ENCODE data around the gene CFAP107.

The CFAP107 gene

GRCh38 chr1:12745126-12745991, 641 bp upstream of the CFAP107 start:
- DNase-seq = no peak

GRCh38 chr1:12748778-12749355, 2.9 kb downstream of the CFAP107 start:
- DNase-seq = no peak

- DNase-seq = no peak
Observed at GRCh38 chr1:12754738-12755137, 8.7 kb downstream of the CFAP107 start.

- DNase-seq = no peak
Observed at GRCh38 chr1:12756273-12756672, 10.3 kb downstream of the CFAP107 start.

GRCh38 chr1:12756768-12757413, 10.9 kb downstream of the CFAP107 start:
- DNase-seq = no peak

- no peak for DNase-seq
Observed at GRCh38 chr1:12757836-12758235, 11.8 kb downstream of the CFAP107 start.

- no peak for DNase-seq
Observed at GRCh38 chr1:12760256-12760795, 14.3 kb downstream of the CFAP107 start.

GRCh38 chr1:12761781-12762180, 15.8 kb downstream of the CFAP107 start:
- DNase-seq = no peak

- DNase-seq = no peak
Observed at GRCh38 chr1:12762766-12763165, 16.8 kb downstream of the CFAP107 start.

- DNase-seq = no peak
Observed at GRCh38 chr1:12763479-12763878, 17.5 kb downstream of the CFAP107 start.

- no peak for DNase-seq
Observed at GRCh38 chr1:12764016-12764415, 18.0 kb downstream of the CFAP107 start.

- DNase-seq = no peak
Observed at GRCh38 chr1:12769031-12769430, 23.0 kb downstream of the CFAP107 start.

- DNase-seq = no peak
Observed at GRCh38 chr1:12769976-12770505, 24.0 kb downstream of the CFAP107 start.

GRCh38 chr1:12770620-12771019, 24.6 kb downstream of the CFAP107 start:
- DNase-seq = no peak

- DNase-seq = no peak
Observed at GRCh38 chr1:12771186-12771585, 25.2 kb downstream of the CFAP107 start.

GRCh38 chr1:12772520-12772919, 26.5 kb downstream of the CFAP107 start:
- no peak for DNase-seq

GRCh38 chr1:12773438-12773837, 27.4 kb downstream of the CFAP107 start, which contains the start of gene PRAMEF12:
TSS of gene PRAMEF12 (plus strand) at chr1:12773738. CDS start at chr1:12774868, 1,130 bp downstream.
- no peak for DNase-seq

GRCh38 chr1:12774801-12775345, 28.9 kb downstream of the CFAP107 start:
- DNase-seq = no peak

- no peak for DNase-seq
Observed at GRCh38 chr1:12775443-12775842, 29.4 kb downstream of the CFAP107 start.

GRCh38 chr1:12776801-12777557, 31.0 kb downstream of the CFAP107 start:
- no peak for DNase-seq

- no peak for DNase-seq
Observed at GRCh38 chr1:12778061-12778460, 32.1 kb downstream of the CFAP107 start.

GRCh38 chr1:12778907-12779306, 32.9 kb downstream of the CFAP107 start:
- no peak for DNase-seq

Measured in activated CD4-positive, alpha-beta T cell treated with anti-CD3 and anti-CD28 coated beads for 1 hour (primary cell).